ENCODE measurements around the gene CDC34.

CDC34 gene

GRCh38 chr19:588741-589692 lies 57.5 kb downstream of the CDC34 start:
- DNase-seq (ENCODE audit: low read depth in 2 of 2) = no peak

GRCh38 chr19:589693-590395 lies 58.3 kb downstream of the CDC34 start, which contains the start of gene HCN2:
Gene HCN2 (plus strand): TSS chr19:589881. CDS start chr19:589946, 65 bp downstream.
- DNase-seq (ENCODE audit: low read depth in 2 of 2) = no peak

- no peak for DNase-seq (ENCODE audit: low read depth in 2 of 2)
These were observed 58.8 kb downstream of the CDC34 start for GRCh38 chr19:590396-590745.

DNA sequence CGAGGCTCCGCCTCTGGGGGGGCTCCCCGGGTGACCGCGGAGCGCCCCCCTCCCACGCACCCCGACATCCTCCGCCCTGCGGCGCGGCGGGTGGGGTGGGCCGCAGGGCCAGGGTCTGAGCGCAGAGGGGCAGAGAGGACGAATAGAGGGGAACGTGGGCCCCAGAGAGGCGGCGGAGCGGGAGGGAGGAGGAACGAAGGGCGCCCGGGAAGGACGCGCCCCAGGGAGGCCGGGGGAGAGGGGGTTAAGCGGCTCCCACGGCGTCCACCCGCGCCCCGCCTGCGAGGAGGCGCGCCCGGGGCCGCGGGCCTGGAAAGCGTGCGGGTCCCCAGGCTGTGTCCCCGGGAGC lies 59.2 kb downstream of the CDC34 start:
- no peak for DNase-seq (ENCODE audit: low read depth in 2 of 2)

DNA sequence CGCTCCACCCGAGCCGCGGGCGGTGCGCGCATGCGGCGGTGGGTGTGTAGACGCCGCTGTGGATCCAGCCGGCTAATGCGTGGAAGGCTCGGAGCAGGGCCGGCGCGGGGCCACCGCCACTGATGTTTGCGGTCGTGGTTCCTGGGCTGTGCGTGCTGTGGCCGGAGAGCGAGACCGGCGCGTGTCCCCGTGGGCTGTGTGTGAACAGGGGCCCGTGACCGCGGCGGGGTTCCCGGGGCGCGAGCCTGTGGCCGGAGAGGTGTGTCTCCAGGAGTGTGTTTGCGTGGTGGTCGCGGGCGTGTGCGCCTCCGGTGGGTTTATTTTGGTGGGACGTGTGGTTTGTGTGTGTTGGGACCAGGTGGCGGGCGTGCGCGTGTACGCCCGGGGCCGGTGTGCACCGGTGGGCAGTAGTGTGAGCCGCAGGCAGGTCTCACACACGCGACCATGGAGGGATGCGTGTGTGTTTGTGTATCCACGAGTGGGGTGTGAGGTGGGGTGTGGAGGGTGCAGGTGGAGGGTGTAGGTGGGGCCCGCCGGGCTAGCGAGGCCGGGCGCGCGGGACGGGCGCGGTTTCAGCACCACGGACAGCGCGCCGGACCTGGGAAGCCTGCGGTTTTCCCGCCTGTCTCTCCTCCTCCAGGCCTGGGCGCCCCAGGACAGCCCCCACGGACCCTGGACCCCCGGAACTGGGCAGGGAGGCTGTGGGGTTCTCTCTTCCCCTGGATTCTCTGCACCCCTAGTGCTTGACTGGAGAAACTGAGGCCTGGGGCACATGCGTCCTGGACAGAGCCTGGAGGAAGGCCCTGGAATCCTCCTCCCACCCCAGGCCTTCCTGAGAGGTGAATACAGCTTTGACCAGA lies 59.8 kb downstream of the CDC34 start:
- no peak for DNase-seq (ENCODE audit: low read depth in 2 of 2)
